HuH-7 (cell line): ENCODE measurements around the gene SHC2.
"Not testable (repeated sequence)": the region's sequence is repeated elsewhere in the genome, so short reads cannot be mapped to it uniquely, and the experiment has no call there.

ENCODE experiments used
- DNase-seq: peaks from one replicate; pipeline ENCODE4 v3.0.0; 2011; ENCODE audit warnings: low spot score

Gene SHC2

DNA sequence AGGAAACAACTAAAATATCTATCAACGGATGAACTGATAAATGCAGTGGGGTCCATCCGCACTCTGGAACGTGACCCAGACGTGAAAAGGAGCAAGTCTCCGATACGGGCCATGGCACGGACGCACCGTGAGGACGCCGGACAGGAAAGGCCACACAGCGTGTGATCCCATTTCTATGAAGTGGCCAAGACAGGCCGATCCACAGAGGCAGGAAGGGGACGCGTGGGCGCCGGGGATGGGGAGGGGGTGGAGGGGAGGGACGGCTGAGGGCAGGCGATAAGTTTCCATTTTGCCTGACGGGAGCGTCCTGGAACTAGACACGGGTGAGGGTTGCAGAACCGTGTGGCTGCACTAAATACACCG is 13.8 kb downstream of the SHC2 start:
- DNase-seq: no peak

DNA sequence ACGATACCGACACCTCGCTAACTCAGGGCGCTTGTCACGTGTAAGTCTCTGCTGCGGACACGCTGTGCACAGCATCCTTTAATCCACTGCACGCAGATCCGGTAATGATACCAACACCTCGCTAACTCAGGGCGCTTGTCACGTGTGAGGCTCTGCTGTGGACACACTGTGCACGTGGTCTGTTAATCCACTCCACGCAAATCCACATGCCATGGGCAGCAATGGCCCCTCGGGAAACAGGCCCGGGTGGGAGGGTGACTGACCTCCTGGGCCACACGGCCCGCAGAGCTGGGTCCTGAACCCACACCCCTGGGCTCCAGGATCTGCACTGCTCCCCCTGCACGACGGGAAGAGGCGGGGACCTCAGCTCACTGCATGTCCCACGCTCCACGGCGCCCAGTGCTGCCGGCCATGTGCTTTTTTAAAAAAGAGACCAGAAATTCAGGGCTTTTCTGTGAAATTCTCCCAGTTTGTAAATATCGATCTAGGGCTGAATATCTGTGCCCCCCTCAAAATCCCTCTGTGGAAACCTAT is 16.1 kb downstream of the SHC2 start:
- DNase-seq: no peak

DNA sequence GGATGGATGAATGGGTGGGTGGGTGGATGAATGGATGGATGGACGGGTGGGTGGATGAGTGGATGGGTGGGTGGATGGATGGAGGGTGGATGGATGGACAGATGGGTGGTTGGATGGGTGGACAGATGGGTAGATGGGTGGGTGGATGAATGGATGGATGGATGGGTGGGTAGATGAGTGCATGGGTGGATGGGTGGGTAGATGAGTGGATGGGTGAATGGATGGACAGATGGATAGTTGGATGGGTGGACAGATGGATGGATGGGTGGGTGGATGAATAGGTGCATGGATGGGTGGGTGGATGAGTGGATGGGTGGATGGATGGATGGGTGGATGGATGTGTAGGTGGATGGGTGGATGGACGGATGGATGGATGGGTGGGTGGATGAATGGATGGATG is 17.8 kb downstream of the SHC2 start:
- DNase-seq: no peak

DNA sequence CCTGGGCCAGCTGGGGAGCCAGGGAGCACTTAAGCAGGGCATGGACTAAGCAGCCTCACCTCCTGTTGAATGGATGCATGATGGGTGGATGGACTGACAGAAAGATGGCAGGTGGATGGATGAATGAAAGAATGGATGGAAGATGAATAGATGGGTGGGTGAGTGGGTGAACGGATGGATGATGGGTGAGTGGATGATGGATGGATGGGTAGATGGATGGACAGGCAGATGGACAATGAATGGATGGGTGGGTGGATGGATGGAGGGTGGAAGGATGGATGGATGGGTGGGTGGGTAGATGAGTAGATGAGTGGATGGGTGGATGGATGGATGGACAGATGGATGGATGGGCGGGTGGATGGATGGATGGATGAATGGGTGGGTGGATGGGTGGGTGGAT is 18.7 kb downstream of the SHC2 start:
- no peak for DNase-seq

- no peak for DNase-seq
Observed at GRCh38 chr19:441213-441836, 19.5 kb downstream of the SHC2 start.

GRCh38 chr19:440391-441212 is 20.2 kb downstream of the SHC2 start:
- no peak for DNase-seq

DNA sequence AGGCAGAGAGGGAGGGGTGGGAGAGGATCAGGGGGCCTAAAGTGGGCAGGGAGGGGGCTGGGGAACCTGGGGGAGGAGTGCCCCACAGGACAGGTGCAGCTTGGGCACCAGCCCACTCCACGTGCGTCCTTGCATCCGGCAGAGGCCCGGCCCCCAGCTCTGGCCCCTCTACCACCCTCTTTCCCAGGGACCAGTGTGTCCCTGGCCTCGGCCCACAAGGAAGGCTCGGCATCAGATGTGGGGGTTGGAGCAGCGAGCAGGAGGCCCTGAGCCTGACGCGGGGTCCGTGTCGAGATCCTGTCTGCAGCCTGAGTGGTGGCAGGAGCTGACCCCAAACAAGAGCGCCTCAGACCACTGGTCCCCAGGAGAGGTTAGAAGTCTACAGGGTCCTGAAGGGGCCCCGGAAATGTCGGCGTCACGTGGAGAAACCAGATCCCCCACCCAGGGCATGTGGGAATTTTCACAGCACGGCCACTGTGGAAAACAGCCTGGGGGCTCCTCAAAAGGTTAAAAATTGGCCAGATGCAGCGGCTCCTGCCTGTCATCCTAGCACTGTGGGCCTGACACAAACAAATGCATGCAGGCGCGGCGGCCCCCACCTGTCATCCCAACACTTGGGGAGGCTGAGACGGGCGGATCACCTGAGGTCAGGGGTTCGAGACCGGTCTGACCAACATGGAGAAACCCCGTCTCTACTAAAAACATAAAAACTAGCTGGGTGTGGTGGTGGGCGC is 21.5 kb downstream of the SHC2 start:
- no peak for DNase-seq

GRCh38 chr19:438416-438958 is 22.3 kb downstream of the SHC2 start:
- no peak for DNase-seq

- no peak for DNase-seq
Observed at GRCh38 chr19:437041-437440, 23.8 kb downstream of the SHC2 start.

DNA sequence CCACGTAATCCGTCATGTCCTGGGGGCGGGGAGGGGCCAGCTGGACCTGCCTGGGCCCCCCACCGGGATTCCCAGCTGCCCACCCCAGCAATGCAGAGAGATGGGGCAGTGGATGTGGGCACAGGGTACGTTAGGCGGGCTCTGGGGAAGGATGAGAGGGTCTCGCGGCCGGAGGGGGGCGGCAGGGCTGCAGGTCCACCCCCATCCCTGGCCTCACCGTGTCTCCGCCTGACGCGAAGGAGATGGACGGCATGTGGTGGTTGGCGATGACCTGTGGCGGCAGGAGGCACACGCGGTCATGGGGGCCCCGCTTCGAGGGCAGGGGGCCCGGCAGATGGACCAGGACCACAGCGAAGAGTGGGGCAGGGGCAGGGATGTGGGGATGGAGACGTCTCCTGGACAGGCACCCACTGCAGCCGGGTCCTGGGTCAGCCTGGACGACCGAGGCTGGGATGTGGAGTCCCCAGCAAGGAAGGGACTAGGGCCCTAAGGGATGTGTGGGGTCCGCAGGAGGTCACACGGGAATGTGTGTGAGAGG is 24.4 kb downstream of the SHC2 start:
- DNase-seq: no peak

GRCh38 chr19:435707-436412 is 25.0 kb downstream of the SHC2 start:
- DNase-seq: no peak

DNA sequence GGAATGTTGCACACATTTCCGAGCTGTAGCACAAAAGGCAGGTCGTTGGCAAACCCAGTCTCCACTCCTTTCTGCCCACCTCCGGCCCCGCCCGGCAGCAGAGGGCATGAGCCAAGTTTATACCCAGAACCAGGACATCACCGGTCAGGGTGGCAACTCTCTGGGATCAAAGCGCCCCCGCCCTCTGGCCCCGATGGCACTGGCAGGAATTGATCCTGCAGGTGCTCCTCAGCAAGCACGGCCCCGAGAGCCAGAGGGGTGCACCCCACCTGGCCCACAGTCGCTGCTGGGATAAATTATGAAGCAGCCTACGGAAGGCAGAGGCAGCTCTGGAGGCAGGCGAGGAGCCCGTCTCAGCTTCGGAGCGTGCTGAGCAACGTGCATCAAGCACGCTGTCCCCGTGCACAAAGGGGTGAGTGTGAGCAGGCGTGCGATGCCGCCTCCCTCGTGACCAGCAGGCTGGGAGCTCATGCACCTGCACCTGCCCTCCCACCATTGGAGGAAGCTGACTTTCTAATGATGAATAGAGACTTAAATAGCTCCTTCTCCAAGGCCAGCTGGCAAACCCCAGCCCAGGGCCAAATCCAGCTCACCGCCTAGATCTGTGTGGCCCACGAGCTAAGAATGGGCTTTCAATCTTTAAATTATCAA is 25.7 kb downstream of the SHC2 start:
- DNase-seq: no peak

DNA sequence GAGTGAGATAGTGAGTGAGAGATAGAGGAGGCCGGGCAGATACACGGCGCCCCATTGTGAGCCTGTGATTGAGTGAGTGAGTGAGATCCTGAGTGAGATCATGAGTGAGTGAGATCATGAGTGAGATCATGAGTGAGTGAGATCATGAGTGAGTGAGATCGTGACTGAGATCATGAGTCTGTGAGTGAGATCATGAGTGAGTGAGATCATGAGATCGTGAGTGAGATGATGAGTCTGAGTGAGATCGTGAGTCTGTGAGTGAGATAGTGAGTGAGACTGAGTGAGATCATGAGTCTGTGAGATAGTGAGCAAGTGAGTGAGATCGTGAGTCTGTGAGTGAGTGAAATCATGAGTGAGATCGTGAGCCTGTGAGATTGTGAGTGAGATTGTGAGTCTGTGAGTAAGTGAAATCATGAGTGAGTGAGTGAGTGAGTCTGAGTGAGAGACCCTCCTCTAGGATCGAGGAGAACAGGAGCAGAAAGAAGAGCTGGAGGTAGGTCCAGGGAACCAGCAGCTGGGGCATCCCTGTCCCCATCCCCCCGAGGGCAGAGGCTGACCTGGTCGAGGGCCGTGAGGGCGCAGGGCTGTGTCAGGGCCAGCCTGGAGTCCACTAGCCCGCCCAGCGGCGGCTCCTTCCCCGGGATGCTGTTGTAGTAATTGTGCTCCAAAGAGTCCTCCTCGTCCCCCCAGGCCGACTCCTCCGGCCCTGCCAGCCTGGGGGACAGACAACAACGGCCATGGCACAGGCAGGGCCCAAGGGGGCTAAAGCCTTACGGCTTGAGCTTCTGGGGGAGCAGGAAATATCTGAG is 26.5 kb downstream of the SHC2 start:
- no peak for DNase-seq

- no peak for DNase-seq
Observed at GRCh38 chr19:430701-431100, 30.1 kb downstream of the SHC2 start.

DNA sequence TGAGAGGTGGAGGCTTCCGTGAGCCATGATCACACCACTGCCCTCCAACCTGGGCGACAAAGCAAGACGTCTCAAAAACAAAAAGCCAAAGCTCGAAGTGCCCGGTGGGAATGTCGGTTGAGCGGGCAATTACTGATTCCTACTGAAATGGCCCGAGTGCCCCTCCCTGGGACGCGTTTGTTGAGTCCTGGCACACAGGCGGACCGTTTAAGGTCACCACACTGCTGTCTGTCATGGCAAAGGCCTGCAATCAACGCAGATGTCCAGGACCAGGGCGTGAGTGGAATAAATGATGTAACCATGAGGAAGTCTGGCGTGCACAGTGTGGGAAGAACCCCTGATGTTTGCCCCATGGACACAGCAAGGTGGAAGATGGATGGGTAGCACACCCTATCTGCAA is 32.7 kb downstream of the SHC2 start:
- no peak for DNase-seq

GRCh38 chr19:427675-428074 is 33.2 kb downstream of the SHC2 start:
- not testable (repeated sequence) for DNase-seq

- no peak for DNase-seq
Observed at GRCh38 chr19:426725-427445, 33.9 kb downstream of the SHC2 start.

- no peak for DNase-seq
Observed at GRCh38 chr19:425056-425455, 35.8 kb downstream of the SHC2 start.

DNA sequence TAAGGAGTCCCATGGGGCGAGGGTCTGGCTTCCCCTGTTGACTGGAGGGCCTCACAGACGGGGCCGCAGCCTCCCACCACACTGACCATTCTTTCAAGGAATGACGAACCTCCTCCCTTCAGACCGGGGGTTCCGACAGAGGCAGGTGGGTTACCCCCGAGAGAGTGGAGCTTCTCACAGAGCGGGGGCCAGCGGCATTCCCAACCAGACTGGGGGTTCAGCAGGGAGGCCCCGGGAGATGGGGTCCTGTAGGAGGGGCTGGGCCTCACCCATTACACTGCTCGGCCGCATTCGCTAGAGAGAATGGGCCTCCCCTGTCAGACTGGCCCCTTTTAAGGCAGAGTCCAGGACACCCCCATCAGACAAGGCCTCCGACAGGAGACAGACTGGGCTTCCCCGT is 36.3 kb downstream of the SHC2 start:
- no peak for DNase-seq
